CD14-positive monocyte (primary cell): ENCODE results near the gene FAM117B. TPM values are rescaled to one million over a fixed set of nuclear protein-coding genes. Genes with fewer than 3 reads are reported as not detected.
A peak's percentile ranks its signal among the peaks of the same experiment; 100 is the strongest.

Experiments used
- DNase-seq, 3 donors: peaks; one replicate each; pipeline ENCODE4 v3.0.0-alpha.2; 2011 to 2022
- H2AFZ ChIP-seq: 2 replicates; pipeline ENCODE4 v1.6.0; 2012; ENCODE audit warnings: mild to moderate bottlenecking, low read depth, low read length, inconsistent platforms; ENCODE audit not compliant: insufficient read depth, poor library complexity, severe bottlenecking
- H3K27ac ChIP-seq, 2 donors: 1 replicate in 1 of 2; 2 replicates in 1 of 2; pipeline ENCODE4 v1.5.1; 2012 to 2013; ENCODE audit warnings: low read length in 2 of 2, control low read depth in 1 of 2, inconsistent platforms in 1 of 2, low read depth in 1 of 2, mild to moderate bottlenecking in 1 of 2
- H3K27me3 ChIP-seq, 2 donors: one replicate each; pipeline versions ENCODE4 v1.6.0 to v1.6.1; 2011 to 2013; ENCODE audit warnings: low read length in 2 of 2; ENCODE audit not compliant: control insufficient read depth in 2 of 2, insufficient read depth in 2 of 2
- H3K36me3 ChIP-seq, 2 donors: replicated peaks in 1 of 2; 1 replicate in 1 of 2; 2 replicates in 1 of 2; pipeline versions ENCODE4 v1.5.1 to v1.6.1; 2012 to 2013; ENCODE audit warnings: low read length in 2 of 2, control low read depth in 1 of 2, inconsistent platforms in 1 of 2, mild to moderate bottlenecking in 1 of 2; ENCODE audit not compliant: insufficient read depth in 2 of 2, control insufficient read depth in 1 of 2
- H3K4me1 ChIP-seq, 2 donors: 1 replicate in 1 of 2; 2 replicates in 1 of 2; pipeline versions ENCODE4 v1.5.1 to v1.6.1; 2012 to 2013; ENCODE audit warnings: low read length in 2 of 2, control low read depth in 1 of 2, inconsistent platforms in 1 of 2, mild to moderate bottlenecking in 1 of 2, moderate library complexity in 1 of 2; ENCODE audit not compliant: insufficient read depth in 2 of 2, control insufficient read depth in 1 of 2
- H3K4me2 ChIP-seq: replicated peaks from 2 replicates; pipeline ENCODE3; 2012; ENCODE audit warnings: low read length, moderate library complexity, mild to moderate bottlenecking; ENCODE audit not compliant: poor library complexity, severe bottlenecking; ENCODE audit errors: extremely low read depth
- H3K4me3 ChIP-seq, 3 experiments: fragments of 200-600 bp in 1 of 3; sonication (generic) in 1 of 3; replicated peaks in 1 of 3; 1 replicate in 2 of 3; 2 replicates in 1 of 3; pipeline ENCODE4 v1.5.1; 2011 to 2013; ENCODE audit warnings: low read length in 3 of 3, mild to moderate bottlenecking in 3 of 3, control low read depth in 2 of 3, low read depth in 2 of 3, inconsistent platforms in 1 of 3, moderate library complexity in 1 of 3
- H3K79me2 ChIP-seq: 2 replicates; pipeline ENCODE4 v1.6.0; 2012; ENCODE audit warnings: mild to moderate bottlenecking, control low read depth, inconsistent platforms, low read length, moderate library complexity; ENCODE audit not compliant: insufficient read depth
- H3K9ac ChIP-seq: 2 replicates; pipeline ENCODE4 v1.6.0; 2017; ENCODE audit warnings: low read length, mild to moderate bottlenecking; ENCODE audit not compliant: insufficient read depth, poor library complexity, severe bottlenecking
- H3K9me3 ChIP-seq, 2 donors: replicated peaks in 1 of 2; 1 replicate in 1 of 2; 2 replicates in 1 of 2; pipeline versions ENCODE4 v1.5.1 to v1.6.1; 2012 to 2013; ENCODE audit warnings: low read length in 2 of 2, control low read depth in 1 of 2; ENCODE audit not compliant: control insufficient read depth in 1 of 2, insufficient read depth in 1 of 2
- H4K20me1 ChIP-seq: 2 replicates; pipeline ENCODE4 v1.6.0; 2012; ENCODE audit warnings: mild to moderate bottlenecking, low read length, control low read depth, moderate library complexity; ENCODE audit not compliant: insufficient read depth
- H3K27ac Mint-ChIP-seq, 7 donors: one replicate each; pipeline ENCODE4 v1.8.0; 2020; ENCODE audit warnings: mild to moderate bottlenecking in 7 of 7, mixed read lengths in 7 of 7, moderate library complexity in 6 of 7, inconsistent platforms in 2 of 7
- H3K27me3 Mint-ChIP-seq, 3 donors: one replicate each; pipeline ENCODE4 v1.8.0; 2021 to 2022; ENCODE audit warnings: low read depth in 3 of 3, mild to moderate bottlenecking in 3 of 3, mixed read lengths in 3 of 3, moderate library complexity in 3 of 3, inconsistent platforms in 1 of 3
- H3K36me3 Mint-ChIP-seq, 2 donors: one replicate each; pipeline ENCODE4 v1.8.0; 2020; ENCODE audit warnings: mixed read lengths in 2 of 2, inconsistent platforms in 1 of 2, mild to moderate bottlenecking in 1 of 2
- H3K4me1 Mint-ChIP-seq: one replicate; pipeline ENCODE4 v1.8.0; 2020; ENCODE audit warnings: mild to moderate bottlenecking, mixed read lengths
- H3K4me3 Mint-ChIP-seq, 2 donors: one replicate each; pipeline ENCODE4 v1.8.0; 2020; ENCODE audit warnings: mild to moderate bottlenecking in 2 of 2, mixed read lengths in 2 of 2, moderate library complexity in 1 of 2
- H3K9me3 Mint-ChIP-seq, 7 donors: one replicate each; pipeline ENCODE4 v1.8.0; 2020 to 2022; ENCODE audit warnings: mixed read lengths in 7 of 7, mild to moderate bottlenecking in 6 of 7, moderate library complexity in 6 of 7, inconsistent platforms in 2 of 7
- WGBS: methylation state at CpG from one replicate; pipeline ENCODE4 v1.1.5; 2013; ENCODE audit warnings: missing lambda C conversion rate; ENCODE audit not compliant: insufficient coverage; 5-methylcytosine and 5-hydroxymethylcytosine counted together
- intact Hi-C, 2 donors: fragments of 100-400 bp; cut with micrococcal nuclease; formaldehyde crosslinking; loops; one replicate each; pipeline versions ENCODE4 v1.15.0 to v1.15.1; 2023
- polyA plus RNA-seq, 3 donors: library from polyadenylated mRNA; depleted of rRNA in 1 of 3; unstranded in 2 of 3; stranded (reverse) in 1 of 3; fragments of 300-500 nt in 2 of 3; fragments of >200 nt in 1 of 3; fragmentation: Illumina TruSeq in 2 of 3; gene quantifications; 1 replicate in 2 of 3; 2 replicates in 1 of 3; pipeline ENCODE4 v1.2.3, GENCODE V29; 2012 to 2021
- TF ChIP-seq, protein P1 (sequence below): fragments of 200-600 bp; IDR thresholded peaks from one replicate; pipeline ENCODE4 v1.8.0; 2022; ENCODE audit warnings: antibody characterized with exemption, mild to moderate bottlenecking

Gene FAM117B
- polyA plus RNA-seq, 3 donors: 4.6 to 5.5 (median 4.6) TPM

DNA sequence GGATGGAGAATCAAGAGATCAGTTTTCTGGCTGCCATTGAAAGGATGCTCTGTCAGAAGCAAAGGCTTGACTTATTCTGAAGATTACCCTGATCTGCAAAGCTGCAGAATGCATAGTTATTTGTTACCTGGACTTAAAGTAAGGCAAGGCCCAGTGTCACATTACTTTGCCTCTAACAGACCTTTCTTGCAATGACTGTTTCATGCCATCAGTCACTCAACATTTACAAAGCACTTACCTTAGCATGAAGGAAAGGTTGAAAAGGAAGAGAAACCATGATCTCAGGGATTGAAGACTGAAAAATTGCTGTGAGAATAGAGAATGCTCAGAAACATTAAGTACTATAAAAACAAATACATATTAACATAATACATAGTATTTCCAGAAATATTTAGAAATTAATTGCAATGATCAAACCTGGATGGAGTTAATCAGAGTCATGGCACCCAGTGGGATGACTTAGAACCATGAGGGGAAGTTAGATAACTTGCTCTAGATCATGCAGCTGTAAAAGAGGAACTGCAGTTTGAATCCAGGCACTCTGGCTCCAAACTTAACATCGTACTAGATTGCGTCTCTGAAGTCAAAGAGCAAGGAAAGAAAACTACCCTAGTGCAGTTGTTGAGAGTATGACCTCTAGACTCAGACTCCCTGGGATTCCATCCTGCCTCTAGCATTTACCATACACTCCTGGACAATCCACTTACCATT is 26.5 kb upstream of the FAM117B start:
- H3K36me3 ChIP-seq: no peaks in the 10 kb centered on the region
- H2AFZ ChIP-seq: no peak overlapping the region
- H3K4me3 ChIP-seq: peak overlapping the region in 2 of 3 experiments; percentile 8 to 48
- H3K27me3 ChIP-seq: no peaks in the 10 kb centered on the region
- peak overlapping the region; percentile 51 for H3K4me2 ChIP-seq
- Mint-ChIP-seq H3K27me3 (peaks cover 0 to 2% (median 2%) of the 10 kb centered on the region in 3 donors), H3K4me3 (peak overlapping the region in 1 of 2 donors; percentile 72), H3K36me3 (no peaks in the 10 kb centered on the region), H3K27ac (peak overlapping the region; percentile 68 to 92 (median 83)), H3K4me1 (peaks cover 47% of the 10 kb centered on the region), H3K9me3 (peaks cover 0 to 3% (median 0%) of the 10 kb centered on the region in 7 donors)
- TF ChIP-seq, protein P1, sequence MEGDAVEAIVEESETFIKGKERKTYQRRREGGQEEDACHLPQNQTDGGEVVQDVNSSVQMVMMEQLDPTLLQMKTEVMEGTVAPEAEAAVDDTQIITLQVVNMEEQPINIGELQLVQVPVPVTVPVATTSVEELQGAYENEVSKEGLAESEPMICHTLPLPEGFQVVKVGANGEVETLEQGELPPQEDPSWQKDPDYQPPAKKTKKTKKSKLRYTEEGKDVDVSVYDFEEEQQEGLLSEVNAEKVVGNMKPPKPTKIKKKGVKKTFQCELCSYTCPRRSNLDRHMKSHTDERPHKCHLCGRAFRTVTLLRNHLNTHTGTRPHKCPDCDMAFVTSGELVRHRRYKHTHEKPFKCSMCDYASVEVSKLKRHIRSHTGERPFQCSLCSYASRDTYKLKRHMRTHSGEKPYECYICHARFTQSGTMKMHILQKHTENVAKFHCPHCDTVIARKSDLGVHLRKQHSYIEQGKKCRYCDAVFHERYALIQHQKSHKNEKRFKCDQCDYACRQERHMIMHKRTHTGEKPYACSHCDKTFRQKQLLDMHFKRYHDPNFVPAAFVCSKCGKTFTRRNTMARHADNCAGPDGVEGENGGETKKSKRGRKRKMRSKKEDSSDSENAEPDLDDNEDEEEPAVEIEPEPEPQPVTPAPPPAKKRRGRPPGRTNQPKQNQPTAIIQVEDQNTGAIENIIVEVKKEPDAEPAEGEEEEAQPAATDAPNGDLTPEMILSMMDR: no peak
- no peaks in the 10 kb centered on the region for H4K20me1 ChIP-seq
- H3K9ac ChIP-seq: peak overlapping the region; percentile 24
- H3K79me2 ChIP-seq: no peaks in the 10 kb centered on the region
- intact Hi-C loops: no loop called here
- peaks cover 42 to 54% of the 10 kb centered on the region in 2 donors for H3K4me1 ChIP-seq
- peak overlapping the region; percentile 54 to 86 for H3K27ac ChIP-seq
- no CpG with 5 or more reads among the region's 2 CpGs for WGBS
- DNase-seq: peak; percentile 63 to 77 (median 67)
- H3K9me3 ChIP-seq: no peaks in the 10 kb centered on the region

DNA sequence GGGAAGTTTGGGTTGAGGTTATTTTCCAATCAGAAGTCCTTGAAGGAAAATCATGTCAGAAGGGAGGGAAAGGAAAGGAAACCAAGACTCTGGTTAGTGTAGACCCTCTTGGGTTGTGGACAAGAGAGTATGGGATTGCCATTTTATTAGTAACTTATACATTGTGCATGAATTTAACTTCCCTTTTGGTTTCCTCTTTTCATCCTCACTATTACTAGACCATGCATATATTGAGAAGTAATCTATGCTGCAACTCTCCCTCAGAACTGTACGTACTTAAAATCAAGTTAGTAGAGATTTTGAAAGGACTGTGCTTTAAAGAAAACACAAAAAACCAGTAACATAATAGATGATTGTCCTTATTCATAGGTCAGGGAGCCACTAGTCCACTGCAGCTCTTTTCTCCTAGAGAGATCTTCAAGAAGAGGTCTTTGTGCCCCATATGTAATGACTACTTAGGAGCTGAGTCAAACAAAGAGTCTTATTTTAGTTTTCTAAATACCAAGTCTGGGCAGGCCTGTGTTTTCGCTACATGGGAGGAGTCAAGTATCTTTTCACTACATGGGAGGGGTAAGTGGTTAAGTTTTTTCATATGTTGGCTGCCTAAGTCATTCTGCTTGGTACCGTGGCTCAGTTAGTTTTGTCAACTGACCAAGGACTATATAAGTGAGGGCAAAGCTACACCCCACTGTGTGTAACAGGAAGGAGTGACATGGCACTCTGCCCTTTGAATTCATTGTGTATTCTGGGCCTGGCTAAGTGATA is 25.2 kb upstream of the FAM117B start:
- Histone ChIP-seq H4K20me1 (no peaks in the 10 kb centered on the region), H2AFZ (peak overlapping the region; percentile 43), H3K9ac (peak overlapping the region; percentile 41), H3K4me1 (peaks cover 42 to 54% of the 10 kb centered on the region in 2 donors), H3K27me3 (no peaks in the 10 kb centered on the region), H3K9me3 (no peaks in the 10 kb centered on the region), H3K79me2 (no peaks in the 10 kb centered on the region), H3K36me3 (no peaks in the 10 kb centered on the region), H3K27ac (peak overlapping the region in 1 of 2 donors; percentile 86), H3K4me2 (peak overlapping the region; percentile 51), H3K4me3 (peak overlapping the region in 1 of 3 experiments; percentile 48)
- Mint-ChIP-seq H3K27me3 (peaks cover 0 to 2% (median 2%) of the 10 kb centered on the region in 3 donors), H3K4me3 (peak overlapping the region in 1 of 2 donors; percentile 56), H3K9me3 (peaks cover 0 to 3% (median 0%) of the 10 kb centered on the region in 7 donors), H3K27ac (peak overlapping the region; percentile 82 to 92 (median 90)), H3K4me1 (peaks cover 47% of the 10 kb centered on the region), H3K36me3 (no peaks in the 10 kb centered on the region)
- TF ChIP-seq, protein P1: no peak
- DNase-seq: peak; percentile 50 to 73 (median 56)
- WGBS: 27% methylated on average over 2 of the region's 3 CpGs
- intact Hi-C loops: no loop called here
